HepG2 (cell line): ENCODE results near the gene PHRF1. TPM values are rescaled to one million over a fixed set of nuclear protein-coding genes. Genes with fewer than 3 reads are reported as not detected.

Source experiments
- AGO1 ChIP-seq: fragments of 200-400 bp; formaldehyde crosslinking; IDR thresholded peaks from 2 replicates; pipeline ENCODE4 v1.6.1; 2017; ENCODE audit warnings: mild to moderate bottlenecking, low read depth, low read length, moderate library complexity; ENCODE audit not compliant: poor library complexity, severe bottlenecking
- ARID2 ChIP-seq: sonication (generic); formaldehyde crosslinking; IDR thresholded peaks from 2 replicates; pipeline ENCODE4 v1.8.1; 2022; ENCODE audit warnings: mild to moderate bottlenecking, missing genetic modification reagents, borderline replicate concordance
- ARID4A ChIP-seq: sonication (generic); formaldehyde crosslinking; IDR thresholded peaks from 2 replicates; pipeline ENCODE4 v1.5.0; 2020; ENCODE audit warnings: mild to moderate bottlenecking, missing genetic modification reagents, borderline replicate concordance
- CBX1 ChIP-seq: IDR thresholded peaks from one replicate; pipeline ENCODE4 v1.6.1; 2016; ENCODE audit warnings: antibody characterized with exemption, low read depth
- JDP2 ChIP-seq: sonication (generic); formaldehyde crosslinking; IDR thresholded peaks from 2 replicates; pipeline ENCODE4 v1.8.1; 2022; ENCODE audit warnings: missing genetic modification reagents, borderline replicate concordance
- NFYB ChIP-seq: sonication (generic); formaldehyde crosslinking; IDR thresholded peaks from 2 replicates; pipeline ENCODE4 v1.4.0; 2020; ENCODE audit warnings: missing genetic modification reagents
- SAP130 ChIP-seq: IDR thresholded peaks from 2 replicates; pipeline ENCODE4 v1.6.1; 2016; ENCODE audit warnings: low read depth
- SPEN ChIP-seq: sonication (generic); formaldehyde crosslinking; IDR thresholded peaks from 2 replicates; pipeline ENCODE4 v1.5.1; 2020; ENCODE audit warnings: low read depth, mild to moderate bottlenecking, missing genetic modification reagents
- THAP11 ChIP-seq: IDR thresholded peaks from 2 replicates; pipeline ENCODE4 v1.6.1; 2016; ENCODE audit warnings: missing biosample characterization, missing genetic modification reagents
- ZNF235 ChIP-seq: sonication (generic); formaldehyde crosslinking; IDR thresholded peaks from 2 replicates; pipeline ENCODE4 v1.8.1; 2023; ENCODE audit warnings: mild to moderate bottlenecking, missing genetic modification reagents, borderline replicate concordance
- ZNF263 ChIP-seq: sonication (generic); formaldehyde crosslinking; IDR thresholded peaks from 2 replicates; pipeline ENCODE4 v1.4.0; 2020; ENCODE audit warnings: missing genetic modification reagents
- ZNF546 ChIP-seq: sonication (generic); formaldehyde crosslinking; conservative IDR thresholded peaks from 2 replicates; pipeline ENCODE4 v1.8.1; 2023; ENCODE audit warnings: mild to moderate bottlenecking, missing genetic modification reagents
- ZNF562 ChIP-seq: sonication (generic); formaldehyde crosslinking; IDR thresholded peaks from 2 replicates; pipeline ENCODE4 v1.8.0; 2022; ENCODE audit warnings: missing genetic modification reagents, borderline replicate concordance
- ZNF609 ChIP-seq: sonication (generic); formaldehyde crosslinking; IDR thresholded peaks from 2 replicates; pipeline ENCODE4 v1.4.0; 2020; ENCODE audit warnings: mild to moderate bottlenecking, missing genetic modification reagents, borderline replicate concordance
- ZNF615 ChIP-seq: sonication (generic); formaldehyde crosslinking; IDR thresholded peaks from 2 replicates; pipeline ENCODE4 v1.5.0; 2020; ENCODE audit warnings: mild to moderate bottlenecking, missing genetic modification reagents, borderline replicate concordance
- ZNF768 ChIP-seq: sonication (generic); formaldehyde crosslinking; IDR thresholded peaks from 2 replicates; pipeline ENCODE4 v1.4.0; 2020; ENCODE audit warnings: missing genetic modification reagents
- polyA plus RNA-seq, 8 experiments: library from polyadenylated mRNA; depleted of rRNA in 3 of 8; stranded (reverse) in 7 of 8; unstranded in 1 of 8; fragments of >200 nt; fragmentation: Illumina TruSeq in 4 of 8; extraction: Trizol in 4 of 8; gene quantifications; 2 replicates each; pipeline versions ENCODE4 v1.2.1 to v1.2.3, GENCODE V29; 2011 to 2016; ENCODE audit warnings: low read depth in 4 of 8, missing spikeins in 1 of 8, mixed read lengths in 1 of 8; ENCODE audit not compliant: insufficient read depth in 1 of 8
- total RNA-seq, 5 experiments: library from RNA; depleted of rRNA; stranded (reverse); fragments of >200 nt; fragmentation: Illumina TruSeq; extraction: Trizol; gene quantifications; 2 replicates each; pipeline ENCODE4 v1.2.3, GENCODE V29; 2016; ENCODE audit warnings: low read depth in 1 of 5
- TF ChIP-seq, protein P1 (sequence below): sonication (generic); formaldehyde crosslinking; IDR thresholded peaks from 2 replicates; pipeline ENCODE4 v1.4.0; 2020; ENCODE audit warnings: missing genetic modification reagents, mild to moderate bottlenecking, borderline replicate concordance
- TF ChIP-seq, protein P2 (sequence below): sonication (generic); formaldehyde crosslinking; IDR thresholded peaks from 2 replicates; pipeline ENCODE4 v1.8.1; 2023; ENCODE audit warnings: mild to moderate bottlenecking, moderate library complexity, missing genetic modification reagents

Gene PHRF1
- total and polyA plus RNA-seq, 2 of the 13 experiments (the other 11 are each of a cell fraction or from before 2014, with no cell fraction given) = 8.2 to 16.7 TPM

GRCh38 chr11:587978-588380 lies 11.7 kb downstream of the PHRF1 start (continued):
- TF ChIP-seq ZNF609 (CRISPR knock-in tag) (peak; percentile 31; the same call in 1 of the 2 replicates), ARID2 (CRISPR knock-in tag) (no peak), ZNF546 (CRISPR knock-in tag) (no peak), ZNF235 (CRISPR knock-in tag) (no peak), ZNF562 (CRISPR knock-in tag) (no peak), ZNF615 (CRISPR knock-in tag) (no peak), SAP130 (CRISPR knock-in tag) (peak; percentile 94), ARID4A (CRISPR knock-in tag) (peak; percentile 83; the same call in 1 of the 2 replicates), ZNF263 (peak; percentile 76), ZNF768 (CRISPR knock-in tag) (no peak), AGO1 (no peak), CBX1 (no peak), NFYB (CRISPR knock-in tag) (no peak), THAP11 (peak; percentile 72; the same call in 1 of the 2 replicates), SPEN (CRISPR knock-in tag) (no peak), JDP2 (CRISPR knock-in tag) (no peak)
- TF ChIP-seq, protein P1, sequence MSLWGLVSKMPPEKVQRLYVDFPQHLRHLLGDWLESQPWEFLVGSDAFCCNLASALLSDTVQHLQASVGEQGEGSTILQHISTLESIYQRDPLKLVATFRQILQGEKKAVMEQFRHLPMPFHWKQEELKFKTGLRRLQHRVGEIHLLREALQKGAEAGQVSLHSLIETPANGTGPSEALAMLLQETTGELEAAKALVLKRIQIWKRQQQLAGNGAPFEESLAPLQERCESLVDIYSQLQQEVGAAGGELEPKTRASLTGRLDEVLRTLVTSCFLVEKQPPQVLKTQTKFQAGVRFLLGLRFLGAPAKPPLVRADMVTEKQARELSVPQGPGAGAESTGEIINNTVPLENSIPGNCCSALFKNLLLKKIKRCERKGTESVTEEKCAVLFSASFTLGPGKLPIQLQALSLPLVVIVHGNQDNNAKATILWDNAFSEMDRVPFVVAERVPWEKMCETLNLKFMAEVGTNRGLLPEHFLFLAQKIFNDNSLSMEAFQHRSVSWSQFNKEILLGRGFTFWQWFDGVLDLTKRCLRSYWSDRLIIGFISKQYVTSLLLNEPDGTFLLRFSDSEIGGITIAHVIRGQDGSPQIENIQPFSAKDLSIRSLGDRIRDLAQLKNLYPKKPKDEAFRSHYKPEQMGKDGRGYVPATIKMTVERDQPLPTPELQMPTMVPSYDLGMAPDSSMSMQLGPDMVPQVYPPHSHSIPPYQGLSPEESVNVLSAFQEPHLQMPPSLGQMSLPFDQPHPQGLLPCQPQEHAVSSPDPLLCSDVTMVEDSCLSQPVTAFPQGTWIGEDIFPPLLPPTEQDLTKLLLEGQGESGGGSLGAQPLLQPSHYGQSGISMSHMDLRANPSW (CRISPR knock-in tag) = no peak
- TF ChIP-seq, protein P2, sequence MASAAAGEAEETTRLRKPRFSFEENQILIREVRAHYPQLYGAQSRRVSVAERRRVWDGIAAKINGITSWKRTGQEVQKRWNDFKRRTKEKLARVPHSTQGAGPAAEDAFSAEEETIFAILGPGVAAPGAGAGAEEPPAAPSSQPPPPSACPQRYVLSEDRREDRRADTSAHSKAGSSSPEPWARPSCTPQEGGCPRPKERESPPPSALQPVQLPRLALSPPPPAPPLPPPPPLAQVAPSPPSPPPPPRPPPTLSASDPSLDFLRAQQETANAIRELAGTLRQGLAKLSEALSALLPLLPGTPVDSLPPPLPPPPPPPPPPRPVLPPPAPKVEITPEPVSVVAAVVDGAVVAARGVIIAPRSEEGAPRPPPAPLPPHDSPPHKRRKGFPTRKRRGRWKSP (CRISPR knock-in tag) = no peak
